ENCODE data around the gene ZC3H6.
"Not testable (repeated sequence)": the region's sequence is repeated elsewhere in the genome, so short reads cannot be mapped to it uniquely, and the experiment has no call there.

DNA sequence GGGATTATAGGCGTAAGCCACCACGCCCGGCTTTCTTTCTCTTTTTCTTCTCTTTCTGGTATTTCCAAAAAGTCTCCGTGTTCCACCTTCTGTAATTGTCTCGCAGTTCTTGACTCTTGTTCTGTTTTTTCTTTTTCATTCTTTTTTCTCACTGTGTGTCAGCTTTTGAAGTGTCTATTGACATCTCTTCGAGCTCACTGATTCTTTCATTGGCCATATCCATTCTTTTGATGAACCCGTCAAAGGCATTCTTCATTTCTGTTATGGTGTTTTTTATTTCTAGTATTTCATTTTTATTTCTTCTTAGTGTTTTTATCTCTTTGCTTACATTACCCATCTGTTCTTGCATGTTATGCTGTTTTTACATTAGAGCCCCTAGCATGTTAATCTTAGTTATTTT is 84.7 kb downstream of the ZC3H6 start:
- TF ChIP-seq RARB (CRISPR knock-in tag; IDR thresholded peaks at IDR 0.05); ZC3H10 (CRISPR knock-in tag; IDR thresholded peaks at IDR 0.05); CSDC2 (CRISPR knock-in tag; IDR thresholded peaks at IDR 0.05); ARNTL (CRISPR knock-in tag; IDR thresholded peaks at IDR 0.05; ENCODE audit: borderline replicate concordance, low read depth); ESRRG (CRISPR knock-in tag; IDR thresholded peaks at IDR 0.05): not testable (repeated sequence)
- TF ChIP-seq, protein P1, sequence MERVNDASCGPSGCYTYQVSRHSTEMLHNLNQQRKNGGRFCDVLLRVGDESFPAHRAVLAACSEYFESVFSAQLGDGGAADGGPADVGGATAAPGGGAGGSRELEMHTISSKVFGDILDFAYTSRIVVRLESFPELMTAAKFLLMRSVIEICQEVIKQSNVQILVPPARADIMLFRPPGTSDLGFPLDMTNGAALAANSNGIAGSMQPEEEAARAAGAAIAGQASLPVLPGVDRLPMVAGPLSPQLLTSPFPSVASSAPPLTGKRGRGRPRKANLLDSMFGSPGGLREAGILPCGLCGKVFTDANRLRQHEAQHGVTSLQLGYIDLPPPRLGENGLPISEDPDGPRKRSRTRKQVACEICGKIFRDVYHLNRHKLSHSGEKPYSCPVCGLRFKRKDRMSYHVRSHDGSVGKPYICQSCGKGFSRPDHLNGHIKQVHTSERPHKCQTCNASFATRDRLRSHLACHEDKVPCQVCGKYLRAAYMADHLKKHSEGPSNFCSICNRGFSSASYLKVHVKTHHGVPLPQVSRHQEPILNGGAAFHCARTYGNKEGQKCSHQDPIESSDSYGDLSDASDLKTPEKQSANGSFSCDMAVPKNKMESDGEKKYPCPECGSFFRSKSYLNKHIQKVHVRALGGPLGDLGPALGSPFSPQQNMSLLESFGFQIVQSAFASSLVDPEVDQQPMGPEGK (CRISPR knock-in tag; IDR thresholded peaks at IDR 0.05; ENCODE audit: borderline replicate concordance) = not testable (repeated sequence)
- TF ChIP-seq, protein P2, sequence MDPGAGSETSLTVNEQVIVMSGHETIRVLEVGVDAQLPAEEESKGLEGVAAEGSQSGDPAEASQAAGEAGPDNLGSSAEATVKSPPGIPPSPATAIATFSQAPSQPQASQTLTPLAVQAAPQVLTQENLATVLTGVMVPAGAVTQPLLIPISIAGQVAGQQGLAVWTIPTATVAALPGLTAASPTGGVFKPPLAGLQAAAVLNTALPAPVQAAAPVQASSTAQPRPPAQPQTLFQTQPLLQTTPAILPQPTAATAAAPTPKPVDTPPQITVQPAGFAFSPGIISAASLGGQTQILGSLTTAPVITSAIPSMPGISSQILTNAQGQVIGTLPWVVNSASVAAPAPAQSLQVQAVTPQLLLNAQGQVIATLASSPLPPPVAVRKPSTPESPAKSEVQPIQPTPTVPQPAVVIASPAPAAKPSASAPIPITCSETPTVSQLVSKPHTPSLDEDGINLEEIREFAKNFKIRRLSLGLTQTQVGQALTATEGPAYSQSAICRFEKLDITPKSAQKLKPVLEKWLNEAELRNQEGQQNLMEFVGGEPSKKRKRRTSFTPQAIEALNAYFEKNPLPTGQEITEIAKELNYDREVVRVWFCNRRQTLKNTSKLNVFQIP (CRISPR knock-in tag; IDR thresholded peaks at IDR 0.05; ENCODE audit: borderline replicate concordance, low read depth) = not testable (repeated sequence)

Measured in SK-N-SH treated with all-trans-retinoic acid at 6 μM for 48 hours (cell line).